ENCODE measurements around the gene SMG7.

SMG7 gene

GRCh38 chr1:183590244-183591191 is 118.2 kb downstream of the SMG7 start, which contains the start of gene NCF2:
NCF2 (minus strand) TSS chr1:183590459; CDS start chr1:183590329, 130 bp downstream.
- DNase-seq (ENCODE audit: low read depth in 2 of 2) = no peak

DNA sequence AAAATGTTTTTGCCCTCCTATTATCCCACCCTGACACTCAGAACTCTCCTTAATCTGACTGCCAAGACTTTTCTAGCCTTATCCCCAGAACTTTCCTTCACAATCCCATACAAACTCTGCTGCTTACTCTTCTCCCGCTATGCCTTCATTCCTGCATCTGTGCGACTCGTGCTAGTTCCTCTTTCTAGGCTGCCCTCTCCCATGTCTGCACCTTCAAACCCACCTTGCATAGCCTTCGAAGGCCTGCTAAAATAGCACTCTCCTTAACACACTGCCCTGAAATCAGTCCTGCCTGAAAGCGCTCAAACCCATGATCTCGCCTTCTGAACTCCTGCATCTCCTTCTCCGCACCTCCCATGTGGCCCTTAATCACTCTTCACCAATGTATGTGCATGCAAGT is 120.4 kb downstream of the SMG7 start:
- DNase-seq (ENCODE audit: low read depth in 2 of 2) = no peak

DNA sequence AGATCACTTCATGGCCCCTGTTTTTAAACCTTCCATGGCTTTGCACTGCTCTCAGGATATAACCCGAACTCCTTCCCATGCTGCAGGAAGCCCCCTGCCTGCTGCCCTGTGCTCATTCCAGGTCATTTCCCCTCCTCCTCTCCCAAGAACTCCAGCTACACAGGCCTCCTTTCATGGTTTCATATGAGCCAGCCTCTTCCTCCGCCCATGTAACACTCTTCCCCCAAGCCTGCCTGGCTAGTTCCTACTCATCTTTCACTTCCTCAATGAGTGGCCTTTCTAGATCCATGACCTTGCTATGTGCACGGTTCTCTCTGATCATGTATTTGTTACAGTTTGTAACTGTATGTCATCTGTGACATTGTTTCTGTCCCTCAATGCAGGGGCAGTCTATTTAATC is 121.1 kb downstream of the SMG7 start:
- DNase-seq (ENCODE audit: low read depth in 2 of 2) = no peak

GRCh38 chr1:183595537-183595936 is 123.2 kb downstream of the SMG7 start:
- DNase-seq (ENCODE audit: low read depth in 2 of 2) = no peak

- no peak for DNase-seq (ENCODE audit: low read depth in 2 of 2)
Observed at GRCh38 chr1:183596500-183596899, 124.2 kb downstream of the SMG7 start.

DNA sequence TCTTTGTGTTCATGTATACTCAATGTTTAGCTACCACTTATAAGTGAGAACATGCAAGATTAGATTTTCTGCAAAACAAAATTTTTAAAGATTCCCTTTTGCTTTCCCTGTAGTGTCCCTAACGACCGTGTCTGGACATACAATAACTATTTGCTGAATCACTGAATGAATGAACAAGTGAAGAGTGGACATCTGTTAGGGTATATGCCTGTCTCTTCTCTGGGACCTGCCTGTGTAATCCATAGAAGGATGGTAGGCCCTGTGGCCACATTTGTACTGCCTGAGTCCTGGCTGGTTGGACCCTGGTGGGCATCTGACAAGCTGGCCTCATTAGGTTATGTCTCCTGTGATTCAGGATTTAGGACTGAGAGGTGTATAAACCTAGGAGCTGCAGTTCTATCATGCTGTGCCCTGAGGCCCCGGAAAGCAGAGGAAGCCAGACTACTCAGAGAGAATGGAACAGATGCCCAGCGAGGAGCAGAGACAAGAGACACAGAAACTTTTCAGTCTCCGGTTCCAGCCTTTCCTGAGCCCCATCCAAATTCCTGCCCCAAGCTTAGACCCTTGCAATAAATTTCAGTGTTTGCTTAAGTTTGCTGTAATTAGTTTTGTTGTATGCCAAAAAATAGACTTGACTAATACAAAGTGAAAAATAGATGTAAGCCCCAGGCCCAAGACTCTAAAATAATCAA is 125.5 kb downstream of the SMG7 start:
- no peak for DNase-seq (ENCODE audit: low read depth in 2 of 2)

DNA sequence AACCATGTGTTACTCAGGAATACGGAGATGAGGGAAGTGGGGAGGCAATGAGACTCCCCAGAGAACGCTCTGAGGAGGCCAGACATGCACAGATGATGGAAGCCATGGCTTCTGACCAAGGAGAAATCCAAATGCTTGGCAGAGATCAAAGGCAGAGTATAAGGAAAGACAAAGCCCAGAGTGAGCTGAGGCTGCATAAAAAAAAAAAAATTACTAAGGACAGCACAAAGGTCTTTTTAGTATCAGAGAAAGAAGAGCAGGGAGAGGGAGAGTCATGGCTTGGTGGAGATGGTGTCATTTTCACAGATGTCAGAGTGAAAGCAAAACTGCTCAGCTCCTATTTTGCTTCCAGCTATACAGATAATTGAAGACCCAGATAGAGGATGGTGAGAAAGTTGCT is 126.1 kb downstream of the SMG7 start:
- DNase-seq (ENCODE audit: low read depth in 2 of 2) = no peak

- DNase-seq (ENCODE audit: low read depth in 2 of 2) = no peak
Observed at GRCh38 chr1:183600136-183600535, 127.8 kb downstream of the SMG7 start.

DNA sequence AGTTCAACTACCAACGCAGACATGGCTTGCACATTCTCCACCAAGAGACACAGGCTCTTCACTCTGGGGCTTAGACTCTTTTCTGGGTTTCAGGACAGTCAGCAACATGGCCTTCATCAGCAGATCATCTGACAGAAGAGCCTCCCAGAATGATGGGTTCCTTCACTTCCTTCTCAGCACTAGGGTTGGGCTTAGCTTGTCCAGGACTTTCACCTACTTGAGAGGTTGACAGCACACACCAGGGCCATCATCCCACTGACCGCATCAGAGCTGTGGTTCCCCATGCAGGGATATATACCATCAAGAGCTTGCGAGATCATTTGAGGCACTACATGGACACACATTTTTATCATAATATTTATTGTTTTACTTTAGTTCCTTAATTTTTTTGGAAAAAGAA is 128.3 kb downstream of the SMG7 start:
- DNase-seq (ENCODE audit: low read depth in 2 of 2) = no peak

DNA sequence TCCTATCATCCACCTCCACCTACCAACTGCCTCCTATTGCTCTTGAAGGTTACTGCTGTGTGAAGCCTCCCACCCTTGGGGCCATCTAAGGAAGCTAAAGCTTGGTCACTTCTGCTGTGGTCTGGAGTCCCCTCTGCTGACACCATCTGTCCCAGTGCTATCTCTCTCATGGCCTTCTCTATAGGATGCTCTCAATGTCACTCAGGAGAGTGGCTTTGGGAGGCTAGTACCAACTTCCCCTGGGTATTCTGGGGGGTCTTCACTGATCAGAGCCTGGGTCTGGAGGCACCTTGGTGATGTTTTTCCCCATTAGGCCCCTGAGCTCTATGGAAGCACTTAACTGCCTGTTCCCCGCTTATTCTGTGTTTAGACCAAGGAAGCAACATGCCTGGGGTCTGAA is 130.2 kb downstream of the SMG7 start:
- no peak for DNase-seq (ENCODE audit: low read depth in 2 of 2)

Data from stimulated activated CD8-positive, alpha-beta memory T cell treated with anti-CD3 and anti-CD28 coated beads, Interleukin-2, amount 100 ng/mL, for 1 hour (primary cell).